Panc1 (cell line): ENCODE measurements around the gene ACER3.

Experiments
- POLR2AphosphoS5 ChIP-seq: IDR thresholded peaks from 2 replicates; pipeline ENCODE4 v1.6.1; 2012; ENCODE audit warnings: mild to moderate bottlenecking, low read depth, low read length, moderate library complexity
- TCF7L2 ChIP-seq: IDR thresholded peaks from 2 replicates; pipeline ENCODE4 v1.6.1; 2011; ENCODE audit warnings: mild to moderate bottlenecking, low read depth, low read length, inconsistent platforms
- TF ChIP-seq, protein P1 (sequence below): fragments of 450-650 bp; IDR thresholded peaks from 2 replicates; pipeline ENCODE4 v1.5.1; 2017; ENCODE audit warnings: mild to moderate bottlenecking

DNA sequence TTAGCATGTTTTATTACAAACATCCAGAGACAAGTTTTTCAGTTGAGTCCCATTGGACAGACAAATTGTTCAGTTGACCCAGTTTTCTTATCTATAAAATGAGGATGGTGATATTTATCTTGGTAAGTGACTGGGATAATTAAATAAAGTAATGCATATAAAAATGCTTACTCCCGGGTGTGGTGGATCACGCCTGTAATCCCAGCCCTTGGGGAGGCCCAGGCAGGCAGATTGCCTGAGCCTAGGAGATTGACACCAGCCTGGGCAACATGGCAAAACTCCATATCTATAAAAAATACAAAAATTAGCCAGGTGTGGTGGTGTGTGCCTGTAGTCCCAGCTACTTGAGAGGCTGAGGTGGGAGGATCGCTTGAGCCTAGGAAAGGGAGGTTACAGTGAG lies 15.6 kb upstream of the ACER3 start:
- TF ChIP-seq, protein P1, sequence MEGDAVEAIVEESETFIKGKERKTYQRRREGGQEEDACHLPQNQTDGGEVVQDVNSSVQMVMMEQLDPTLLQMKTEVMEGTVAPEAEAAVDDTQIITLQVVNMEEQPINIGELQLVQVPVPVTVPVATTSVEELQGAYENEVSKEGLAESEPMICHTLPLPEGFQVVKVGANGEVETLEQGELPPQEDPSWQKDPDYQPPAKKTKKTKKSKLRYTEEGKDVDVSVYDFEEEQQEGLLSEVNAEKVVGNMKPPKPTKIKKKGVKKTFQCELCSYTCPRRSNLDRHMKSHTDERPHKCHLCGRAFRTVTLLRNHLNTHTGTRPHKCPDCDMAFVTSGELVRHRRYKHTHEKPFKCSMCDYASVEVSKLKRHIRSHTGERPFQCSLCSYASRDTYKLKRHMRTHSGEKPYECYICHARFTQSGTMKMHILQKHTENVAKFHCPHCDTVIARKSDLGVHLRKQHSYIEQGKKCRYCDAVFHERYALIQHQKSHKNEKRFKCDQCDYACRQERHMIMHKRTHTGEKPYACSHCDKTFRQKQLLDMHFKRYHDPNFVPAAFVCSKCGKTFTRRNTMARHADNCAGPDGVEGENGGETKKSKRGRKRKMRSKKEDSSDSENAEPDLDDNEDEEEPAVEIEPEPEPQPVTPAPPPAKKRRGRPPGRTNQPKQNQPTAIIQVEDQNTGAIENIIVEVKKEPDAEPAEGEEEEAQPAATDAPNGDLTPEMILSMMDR, result no peak
- no peak for TF ChIP-seq POLR2AphosphoS5
- no peak for TF ChIP-seq TCF7L2
